HG03571 (cell line): ENCODE measurements around the gene NUS1.
"Not testable (repeated sequence)": the region's sequence is repeated elsewhere in the genome, so short reads cannot be mapped to it uniquely, and the experiment has no call there.

Source experiments
- ATAC-seq: cut with Tn5 transposase; IDR thresholded peaks from one replicate; pipeline ENCODE4 v1.9.1; 2021; ENCODE audit not compliant: unreplicated experiment

The NUS1 gene

DNA sequence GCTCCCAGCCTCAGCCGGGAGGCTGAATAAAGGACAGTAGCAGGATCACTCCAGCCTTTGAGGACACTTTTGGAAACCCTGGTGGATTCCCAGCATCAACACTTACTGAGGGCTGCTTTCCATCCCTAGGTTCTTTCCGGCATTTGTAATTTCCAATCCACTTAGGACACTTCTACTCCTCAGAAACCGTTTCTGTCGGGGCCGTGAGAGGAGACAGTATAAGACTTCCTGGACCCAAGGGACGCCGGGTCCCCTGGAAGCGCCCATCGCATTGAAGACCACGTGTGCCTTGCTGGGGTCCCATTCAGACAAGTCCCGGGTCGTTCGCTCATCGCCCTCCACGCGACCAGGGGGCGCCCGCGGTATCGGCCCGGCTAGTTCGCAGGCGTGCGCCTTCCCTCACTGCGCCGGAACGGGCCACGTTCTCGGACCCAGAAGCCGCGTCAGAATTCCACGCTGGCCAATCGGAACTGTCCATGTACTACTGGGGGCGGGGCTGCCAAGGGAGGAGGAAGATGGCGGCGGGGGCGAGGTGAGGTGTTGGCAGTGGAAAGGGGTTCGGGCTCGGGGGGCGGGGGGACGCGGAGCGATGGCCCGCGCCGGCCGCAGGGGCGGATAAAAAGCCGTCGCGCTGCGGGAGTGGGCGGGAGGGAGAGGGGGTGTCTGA is at the start of gene NUS1:
Gene NUS1, plus strand, starts transcription at position 479 of the 667 bp plus-strand sequence. CDS start 202 bp downstream, outside the sequence.
- ATAC-seq: peak; percentile 98

DNA sequence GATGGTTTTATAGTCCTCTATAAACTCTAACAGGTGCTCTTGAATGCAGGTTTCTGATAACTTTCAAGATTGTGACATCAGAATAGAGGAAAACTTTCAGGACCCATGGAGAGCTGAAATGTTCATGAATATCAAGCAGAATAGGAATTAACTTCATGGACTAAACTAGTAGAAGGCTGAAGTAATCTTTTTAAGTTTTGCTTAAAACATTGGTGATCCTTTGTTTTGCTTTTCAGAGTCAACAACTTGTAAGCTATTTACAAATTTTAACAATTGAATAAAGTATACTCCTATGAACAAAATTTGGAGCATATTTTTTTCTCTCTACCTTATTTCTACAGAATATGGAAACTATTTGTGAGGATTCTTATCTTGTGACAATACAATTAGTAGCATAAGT is 47.7 kb upstream of the NUS1 start:
- no peak for ATAC-seq

DNA sequence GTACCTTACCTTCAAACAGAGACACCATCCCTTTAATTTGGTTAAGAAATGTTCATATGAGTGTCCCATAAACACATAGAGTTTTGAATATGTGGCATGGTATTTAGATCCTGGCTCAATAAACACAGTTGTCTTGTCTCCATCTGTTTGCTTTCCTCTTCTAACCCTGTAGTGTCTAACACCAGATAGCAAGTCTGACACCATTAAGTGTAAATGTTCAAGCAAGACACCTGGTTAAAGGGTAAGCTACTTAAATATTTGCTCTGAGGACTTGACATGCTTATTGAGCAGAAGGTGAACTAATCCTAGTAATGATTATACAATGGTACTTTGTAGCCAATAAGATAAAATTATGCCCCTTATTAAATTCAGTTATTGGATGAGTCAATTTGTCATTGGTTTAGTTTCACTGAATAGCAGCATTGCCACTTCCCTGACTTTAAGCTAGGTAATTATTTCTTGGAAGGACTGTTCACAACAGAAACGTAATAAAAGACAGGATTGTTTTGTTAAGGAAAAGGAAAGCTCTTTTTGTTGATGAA is 46.1 kb upstream of the NUS1 start:
- ATAC-seq: no peak

DNA sequence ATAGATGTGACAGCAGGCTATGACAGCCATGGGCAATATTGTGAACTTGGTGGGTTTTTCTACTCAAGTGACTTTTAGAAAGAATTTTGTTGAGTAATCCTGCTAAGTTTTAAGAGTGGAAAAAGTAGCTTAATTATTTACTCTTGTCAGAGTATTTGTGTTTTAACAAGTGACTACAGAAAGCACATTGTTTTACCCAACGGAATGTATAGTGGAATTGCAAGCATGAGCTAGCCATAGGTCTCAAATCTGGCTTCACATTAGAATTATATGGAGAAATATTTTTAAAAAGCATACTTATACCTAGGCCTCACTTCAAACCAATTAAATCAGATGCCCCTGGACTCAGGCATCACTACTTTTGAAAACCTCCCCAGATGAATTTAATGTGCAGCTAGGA is 37.5 kb upstream of the NUS1 start:
- no peak for ATAC-seq

DNA sequence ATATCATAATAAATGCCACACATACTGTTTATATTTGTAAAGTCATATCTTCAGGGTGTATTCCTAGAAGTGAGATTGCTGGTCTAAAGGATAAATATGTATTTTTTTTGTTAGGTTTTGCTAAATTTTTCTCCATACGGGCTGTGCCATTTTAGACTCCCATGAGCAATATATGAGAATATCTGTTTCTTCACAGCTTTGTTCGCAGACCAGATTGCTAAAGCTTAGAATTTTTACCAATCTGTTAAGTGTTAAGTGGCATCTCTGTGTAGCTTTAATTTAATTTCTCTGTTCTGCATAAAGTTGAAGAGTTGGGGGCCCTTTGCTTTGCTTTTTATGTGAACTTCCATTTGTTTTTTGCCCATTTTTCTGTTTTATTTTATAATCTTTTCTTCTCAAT is 32.3 kb upstream of the NUS1 start:
- no peak for ATAC-seq

DNA sequence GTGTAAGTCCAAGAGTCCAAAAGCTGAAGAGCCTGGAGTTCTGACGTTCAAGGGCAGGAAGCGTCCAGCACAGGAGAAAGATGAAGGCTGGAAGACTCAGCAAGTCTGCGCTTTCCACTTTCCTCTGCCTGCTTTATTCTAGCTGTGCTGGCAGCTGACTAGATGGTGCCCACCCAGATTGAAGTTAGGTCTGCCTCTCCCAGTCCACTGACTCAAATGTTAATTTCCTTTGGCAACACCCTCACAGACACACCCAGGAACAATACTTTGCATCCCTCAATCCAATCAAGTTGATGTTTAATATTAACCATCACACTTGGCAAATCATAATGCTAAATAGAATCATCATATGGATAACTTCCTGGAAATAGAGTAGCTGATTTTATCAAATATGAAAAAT is 23.3 kb upstream of the NUS1 start:
- not testable (repeated sequence) for ATAC-seq

DNA sequence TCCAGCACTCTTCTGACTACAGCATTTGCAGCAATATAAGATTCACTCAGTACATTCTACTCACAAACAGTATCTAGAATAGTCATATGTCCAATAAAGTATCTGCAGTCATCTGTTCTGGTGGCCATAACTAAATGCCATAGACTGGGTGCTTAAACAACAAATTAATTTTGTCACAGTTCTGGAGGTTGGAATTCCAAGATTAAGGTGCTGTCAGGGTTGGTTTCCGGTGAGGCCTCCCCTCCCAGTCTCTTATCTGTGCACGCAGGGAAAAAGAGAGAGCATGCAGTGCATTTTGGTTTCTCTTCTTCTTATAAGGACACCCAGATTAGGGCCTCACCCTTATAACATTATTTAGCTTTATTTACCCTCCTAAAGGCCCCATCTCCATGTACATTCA is 21.3 kb upstream of the NUS1 start:
- ATAC-seq: no peak

DNA sequence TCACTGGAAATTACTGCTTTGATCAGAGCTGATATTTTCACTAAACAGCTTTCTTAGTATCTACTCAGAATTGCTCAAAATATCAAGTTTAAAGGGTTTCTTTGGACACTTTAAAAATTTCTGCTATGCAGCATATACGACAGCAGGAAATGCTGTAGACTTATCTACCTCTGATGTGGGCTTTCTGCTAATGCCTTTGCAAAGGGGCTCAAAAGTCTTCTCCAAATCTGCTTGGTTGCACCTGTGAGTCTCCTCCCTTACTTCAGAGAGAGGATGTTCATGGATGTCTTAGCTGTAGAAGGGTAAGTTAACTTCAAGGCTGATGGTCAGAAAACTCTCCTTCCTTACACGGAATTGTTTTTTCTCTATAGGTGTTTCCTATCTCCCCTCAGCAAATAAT is 19.9 kb upstream of the NUS1 start:
- ATAC-seq: no peak

DNA sequence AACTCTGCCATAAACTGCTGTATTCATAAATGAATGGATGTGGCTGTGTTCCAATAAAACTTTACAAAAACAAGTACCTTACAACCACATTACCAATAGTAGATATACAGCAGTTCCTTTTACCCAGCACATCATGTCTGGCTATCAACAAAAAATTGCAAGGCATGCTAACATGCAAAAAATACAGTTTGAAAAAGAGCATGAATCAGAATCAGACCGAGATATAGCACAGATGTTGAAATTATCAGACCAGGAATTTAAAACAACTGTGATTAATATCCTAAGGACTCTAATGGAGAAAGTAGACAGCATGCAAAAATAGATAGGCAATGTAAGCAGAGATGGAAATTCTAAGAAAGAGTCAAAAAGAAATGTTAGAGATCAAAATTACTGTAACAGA is 8.4 kb upstream of the NUS1 start:
- ATAC-seq: no peak

DNA sequence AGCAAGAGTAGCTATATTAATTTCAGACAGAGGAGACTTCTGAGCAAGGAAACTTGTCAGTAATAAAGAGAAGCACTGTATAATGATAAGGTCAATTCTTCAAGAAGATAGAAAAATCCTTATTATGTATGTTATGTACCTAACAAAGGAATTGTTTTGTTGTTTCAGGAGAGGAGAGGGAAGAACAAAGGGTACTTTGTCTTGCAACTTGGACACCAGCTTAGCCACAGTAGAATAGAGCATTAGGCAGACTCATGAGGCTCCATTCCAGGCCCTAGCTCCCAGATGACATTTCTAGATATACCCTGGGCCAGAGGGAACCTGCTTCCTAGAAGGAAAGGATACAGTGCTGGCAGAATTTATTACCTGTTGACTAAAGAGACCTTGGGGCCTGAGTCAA is 6.5 kb upstream of the NUS1 start:
- ATAC-seq: no peak

DNA sequence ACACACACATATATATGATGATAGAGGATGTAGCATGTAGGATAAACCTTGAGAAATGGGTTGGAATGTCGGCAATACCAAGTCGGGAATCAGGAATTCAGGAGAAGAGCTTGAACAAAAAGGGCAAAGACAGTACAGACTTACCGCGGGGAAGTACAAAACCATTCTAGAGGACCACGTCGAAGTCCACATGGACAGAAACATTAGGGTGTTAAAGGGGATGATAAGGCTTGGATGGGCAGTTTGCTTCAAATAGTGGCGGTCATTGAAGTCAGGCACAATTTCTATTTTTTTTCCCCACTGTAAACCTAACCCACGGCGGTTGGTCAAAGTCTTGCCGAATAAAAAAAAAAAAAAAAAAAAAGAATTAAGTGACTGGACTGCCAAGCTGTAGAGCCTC is 766 bp upstream of the NUS1 start:
- ATAC-seq: no peak

DNA sequence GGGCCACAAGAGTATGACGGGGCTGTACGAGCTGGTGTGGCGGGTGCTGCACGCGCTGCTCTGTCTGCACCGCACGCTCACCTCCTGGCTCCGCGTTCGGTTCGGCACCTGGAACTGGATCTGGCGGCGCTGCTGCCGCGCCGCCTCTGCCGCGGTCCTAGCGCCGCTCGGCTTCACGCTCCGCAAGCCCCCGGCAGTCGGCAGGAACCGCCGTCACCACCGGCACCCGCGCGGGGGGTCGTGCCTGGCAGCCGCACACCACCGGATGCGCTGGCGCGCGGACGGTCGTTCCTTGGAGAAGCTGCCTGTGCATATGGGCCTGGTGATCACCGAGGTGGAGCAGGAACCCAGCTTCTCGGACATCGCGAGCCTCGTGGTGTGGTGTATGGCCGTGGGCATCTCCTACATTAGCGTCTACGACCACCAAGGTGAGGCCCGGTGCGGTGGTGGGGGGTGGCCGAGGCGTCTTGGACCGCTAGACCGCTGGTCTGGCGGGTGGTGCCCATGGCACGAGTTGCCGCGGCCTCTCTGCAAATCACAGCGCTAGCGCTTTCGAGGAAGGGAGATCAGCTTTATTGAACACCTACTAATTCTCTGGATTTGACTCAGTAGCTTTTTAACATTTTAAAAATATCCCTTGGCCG is 511 bp downstream of the NUS1 start:
- ATAC-seq: peak; percentile 20

DNA sequence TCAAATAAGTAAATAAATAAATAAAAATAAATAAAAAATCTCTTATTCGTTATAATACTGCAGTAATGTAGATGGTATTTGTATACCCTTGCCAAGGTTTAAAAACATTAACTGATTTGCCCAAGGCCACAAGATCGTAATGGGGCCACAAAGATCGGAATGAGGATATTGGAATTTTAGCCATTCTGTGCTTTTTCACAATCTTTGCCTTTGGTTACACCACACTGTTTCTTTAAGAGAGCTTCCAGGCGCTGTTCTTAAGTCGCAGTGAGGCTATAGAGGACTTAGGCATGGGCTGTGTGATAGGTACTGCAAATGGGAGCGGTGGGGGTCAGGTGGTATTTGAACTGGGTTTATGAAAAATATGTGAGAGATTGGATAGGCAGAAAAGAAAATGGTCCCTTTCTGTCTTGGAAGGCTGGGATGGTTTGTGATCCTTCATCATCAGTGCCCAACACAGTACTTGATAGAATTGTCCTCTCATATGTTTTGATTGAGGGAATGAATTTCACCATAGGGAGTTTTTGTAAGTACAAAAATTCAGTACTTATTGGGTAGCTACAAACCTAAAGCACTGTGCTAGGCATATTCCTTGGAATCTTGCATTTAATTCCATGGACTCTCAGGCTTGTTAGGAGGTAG is 1.4 kb downstream of the NUS1 start:
- ATAC-seq: no peak

DNA sequence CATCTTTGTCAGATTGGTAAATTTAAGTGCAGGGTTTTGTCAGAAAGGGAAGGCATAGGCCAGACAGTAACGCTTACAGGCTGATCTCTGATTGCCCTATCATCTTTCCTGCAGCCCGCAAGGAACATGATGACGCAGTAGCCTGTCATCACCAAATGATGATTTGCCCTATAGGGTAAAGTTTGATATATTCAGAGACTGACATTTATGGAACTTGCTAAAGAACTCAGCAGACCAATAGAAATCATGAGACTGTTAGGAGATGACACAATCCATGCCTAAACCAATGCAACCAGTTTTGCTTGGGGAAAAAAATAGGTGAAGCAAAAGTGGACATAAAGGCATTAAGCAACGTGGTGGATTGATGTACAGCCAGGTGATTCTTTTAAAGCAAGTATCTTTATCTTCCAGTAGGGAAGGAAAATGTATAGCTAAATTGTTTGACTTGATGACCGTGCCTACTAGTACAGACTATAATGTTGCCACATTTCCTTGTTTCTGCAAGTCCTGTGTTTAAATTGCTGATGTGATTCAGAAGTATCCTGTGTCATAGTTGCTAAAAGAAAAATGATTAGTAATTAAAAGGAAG is 2.4 kb downstream of the NUS1 start:
- ATAC-seq: no peak

DNA sequence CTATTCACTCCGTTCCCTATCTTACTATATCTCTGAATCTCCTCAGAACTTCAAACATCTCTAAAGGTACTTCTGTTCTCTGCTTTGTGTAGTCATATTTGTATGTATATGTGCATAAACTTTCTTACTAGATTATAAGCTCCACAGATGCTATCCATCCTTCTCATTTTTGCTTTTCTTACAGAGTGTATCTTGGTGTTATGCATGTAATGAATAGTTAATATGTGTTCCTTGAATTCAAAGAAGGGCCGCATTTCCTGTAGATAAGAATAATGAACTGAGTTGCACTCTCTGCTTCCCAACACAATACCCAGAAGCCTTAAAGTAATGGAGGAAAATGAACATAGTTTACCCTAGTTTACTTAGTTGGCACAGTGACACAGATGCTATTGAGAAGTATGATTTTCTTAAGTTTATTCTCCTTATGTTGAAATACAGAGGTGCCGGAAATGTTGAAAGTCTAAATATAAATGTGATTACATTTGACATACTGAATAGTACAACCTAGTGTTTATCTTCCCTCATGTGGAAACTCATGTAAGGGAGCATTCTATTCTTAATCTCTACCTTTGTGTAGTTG is 6.0 kb downstream of the NUS1 start:
- ATAC-seq: no peak

DNA sequence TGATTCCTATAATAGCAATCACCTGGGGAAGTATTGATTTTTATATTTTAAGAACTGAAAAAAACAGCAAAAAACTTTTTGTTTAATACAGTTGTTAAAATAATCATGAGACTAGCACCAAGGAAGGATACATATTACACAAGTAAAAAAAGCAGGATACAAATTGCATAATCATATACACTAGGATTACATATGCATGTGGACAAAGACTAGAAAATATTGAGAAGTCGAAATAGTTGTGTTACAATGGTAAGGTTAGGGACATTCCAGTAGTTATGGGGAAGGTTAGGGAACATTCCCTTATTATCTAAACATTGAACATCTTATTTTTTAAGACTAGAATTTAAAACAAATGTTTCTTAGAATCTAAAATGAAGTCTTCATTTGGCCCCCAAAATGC is 9.5 kb downstream of the NUS1 start:
- no peak for ATAC-seq

DNA sequence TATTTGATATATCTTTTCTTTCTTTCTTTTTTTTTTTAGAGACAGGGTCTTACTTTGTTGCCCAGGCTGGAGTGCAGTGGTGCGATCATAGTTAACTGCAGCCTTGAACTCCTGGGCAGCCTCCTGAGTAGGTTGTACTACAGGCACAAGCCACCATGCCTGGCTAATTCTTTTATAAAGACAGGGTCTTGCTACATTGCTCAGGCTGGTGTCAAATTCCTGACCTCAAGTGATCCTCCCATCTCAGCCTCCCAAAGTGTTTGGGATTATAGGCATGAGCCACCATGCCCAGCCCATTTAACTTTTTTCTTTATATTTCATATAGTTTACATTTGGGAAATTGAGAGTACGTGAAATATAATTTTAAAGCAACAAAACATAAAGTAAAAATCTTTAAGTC is 10.1 kb downstream of the NUS1 start:
- no peak for ATAC-seq

DNA sequence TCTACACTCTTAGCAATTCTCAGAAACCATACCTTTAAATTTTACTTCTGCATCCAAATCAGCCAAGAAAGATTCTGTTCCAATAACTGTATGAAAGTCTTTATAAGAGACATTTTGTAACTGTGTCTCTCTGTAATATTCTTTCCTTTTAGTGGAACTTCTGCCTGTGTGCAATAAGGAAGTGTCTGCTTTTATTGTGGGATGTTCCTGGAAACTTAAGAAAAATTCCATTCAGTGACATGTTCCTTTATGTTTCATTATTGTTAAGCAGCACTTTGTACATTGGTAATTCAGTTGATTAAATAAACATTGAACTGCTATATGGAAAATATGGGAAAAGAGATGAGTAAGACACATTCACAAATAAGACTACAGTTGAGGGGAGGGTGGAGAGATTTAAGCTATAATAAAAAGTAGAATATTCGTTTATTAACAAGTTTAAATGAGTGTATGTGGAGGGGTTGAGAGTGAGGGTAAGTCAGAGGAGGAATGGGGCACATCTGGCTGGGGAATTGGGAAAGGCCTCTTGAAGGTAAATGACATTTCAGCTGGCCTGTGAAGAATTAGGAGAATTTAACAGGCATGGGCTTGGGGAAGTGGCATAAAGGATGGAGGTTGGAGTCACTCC is 11.9 kb downstream of the NUS1 start:
- ATAC-seq: no peak

DNA sequence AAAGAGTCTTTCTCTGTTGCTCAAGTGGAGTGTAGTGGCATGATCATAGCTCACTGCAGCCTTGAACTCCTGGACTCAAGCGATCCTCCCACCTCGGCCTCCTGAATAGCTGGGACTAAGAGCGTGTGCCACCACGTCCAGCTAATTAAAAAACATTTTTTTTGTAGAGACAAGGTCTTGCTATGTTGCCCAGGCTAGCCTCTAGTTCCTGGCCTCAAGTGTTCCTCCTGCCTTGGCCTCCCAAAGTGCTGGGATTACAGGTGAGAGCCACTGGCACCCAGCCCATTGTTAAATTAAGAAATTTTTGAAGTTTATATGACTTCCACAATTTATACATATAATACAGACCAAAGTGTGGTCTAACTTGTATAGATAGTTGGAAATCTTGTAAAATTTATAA is 14.3 kb downstream of the NUS1 start:
- not testable (repeated sequence) for ATAC-seq

DNA sequence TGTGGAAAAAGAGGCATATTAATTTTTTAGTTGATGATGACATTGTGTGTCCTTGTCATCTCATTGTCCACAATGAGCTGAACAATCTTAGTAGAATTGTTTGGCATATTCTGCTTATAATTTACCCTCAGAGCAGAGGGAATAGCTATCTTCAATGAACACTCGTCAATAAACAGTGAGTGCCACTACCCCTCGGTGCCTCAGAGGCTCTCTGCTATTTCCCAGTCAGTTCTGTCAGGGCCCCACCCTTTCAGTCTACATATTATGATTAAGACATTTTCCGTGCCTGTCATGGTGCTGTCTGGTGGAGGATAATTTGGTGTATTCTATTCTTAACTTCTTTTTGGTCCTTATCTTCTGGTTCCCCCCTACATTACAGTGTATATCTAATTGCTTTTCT is 31.2 kb downstream of the NUS1 start:
- ATAC-seq: no peak

DNA sequence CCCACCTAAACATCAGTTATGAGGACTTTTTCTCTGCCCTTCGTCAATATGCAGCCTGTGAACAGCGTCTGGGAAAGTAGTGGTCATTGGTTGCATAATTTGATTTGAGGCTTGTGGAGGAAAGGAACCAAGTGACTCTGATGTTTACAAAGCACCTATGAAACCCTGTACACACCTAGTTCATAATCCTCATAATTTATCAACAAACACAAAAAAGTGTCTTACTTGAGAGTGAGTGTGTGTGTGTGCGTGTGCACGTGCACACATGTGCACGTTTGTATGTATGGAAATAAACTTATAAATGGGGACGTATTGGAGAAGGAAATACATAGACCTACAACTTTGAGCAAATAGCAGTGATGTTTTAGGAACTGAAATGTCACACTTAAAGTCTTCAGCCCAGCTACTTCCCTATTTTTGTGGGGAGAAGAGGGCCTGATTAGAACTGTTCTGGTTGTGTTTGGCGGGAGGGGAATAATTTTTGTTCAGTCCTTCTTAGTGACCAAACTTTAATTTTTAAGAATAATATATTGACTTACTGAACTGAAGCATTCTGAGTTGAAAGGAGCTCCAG is 31.8 kb downstream of the NUS1 start:
- ATAC-seq: not testable (repeated sequence)
